Liver (tissue), 9 donors: Measurements from ENCODE around the gene RWDD1. TPM values are rescaled to one million over a fixed set of nuclear protein-coding genes. Genes with fewer than 3 reads are reported as not detected.

Source experiments
- DNase-seq: peaks from one replicate; pipeline ENCODE4 v3.0.0-alpha.2; 2017; ENCODE audit warnings: low spot score
- H3K27ac ChIP-seq, 2 donors: one replicate each; pipeline ENCODE4 v1.7.0; 2013; ENCODE audit warnings: inconsistent platforms in 2 of 2, low read length in 2 of 2, control low read depth in 1 of 2, low read depth in 1 of 2, mild to moderate bottlenecking in 1 of 2
- H3K27me3 ChIP-seq, 4 donors: one replicate each; pipeline versions ENCODE4 v1.6.1 to v1.7.0; 2013; ENCODE audit warnings: low read length in 3 of 4, inconsistent platforms in 1 of 4, mild to moderate bottlenecking in 1 of 4, moderate library complexity in 1 of 4; ENCODE audit not compliant: control insufficient read depth in 4 of 4, insufficient read depth in 4 of 4
- H3K36me3 ChIP-seq, 4 donors: one replicate each; pipeline versions ENCODE4 v1.6.1 to v1.7.0; 2013; ENCODE audit warnings: low read length in 3 of 4, mild to moderate bottlenecking in 3 of 4, low read depth in 1 of 4, moderate library complexity in 1 of 4; ENCODE audit not compliant: control insufficient read depth in 4 of 4, insufficient read depth in 3 of 4
- H3K4me1 ChIP-seq, 4 donors: one replicate each; pipeline versions ENCODE4 v1.6.1 to v1.7.0; 2013; ENCODE audit warnings: low read length in 3 of 4, mild to moderate bottlenecking in 3 of 4, moderate library complexity in 1 of 4; ENCODE audit not compliant: control insufficient read depth in 4 of 4, insufficient read depth in 4 of 4
- H3K4me3 ChIP-seq, 3 donors: one replicate each; pipeline versions ENCODE4 v1.6.1 to v1.7.0; 2013; ENCODE audit warnings: low read length in 3 of 3, control low read depth in 1 of 3, low read depth in 1 of 3, mild to moderate bottlenecking in 1 of 3
- H3K9ac ChIP-seq, 2 donors: one replicate each; pipeline ENCODE4 v1.7.0; 2013; ENCODE audit warnings: low read length in 2 of 2, mild to moderate bottlenecking in 2 of 2, moderate library complexity in 2 of 2, control low read depth in 1 of 2, low read depth in 1 of 2
- H3K9me3 ChIP-seq, 4 donors: one replicate each; pipeline versions ENCODE4 v1.6.1 to v1.7.0; 2013; ENCODE audit warnings: low read length in 3 of 4; ENCODE audit not compliant: control insufficient read depth in 4 of 4
- FOXA1 ChIP-seq: IDR thresholded peaks from 2 replicates; pipeline ENCODE4 v1.6.1; 2016; ENCODE audit warnings: antibody characterized with exemption
- FOXA2 ChIP-seq: IDR thresholded peaks from 2 replicates; pipeline ENCODE4 v1.6.1; 2016; ENCODE audit warnings: antibody characterized with exemption
- GABPA ChIP-seq, 2 donors: IDR thresholded peaks in 1 of 2; conservative IDR thresholded peaks in 1 of 2; 2 replicates each; pipeline ENCODE4 v1.6.1; 2016; ENCODE audit warnings: antibody characterized with exemption in 2 of 2, mild to moderate bottlenecking in 1 of 2, moderate library complexity in 1 of 2
- HNF4A ChIP-seq, 2 donors: conservative IDR thresholded peaks; 2 replicates each; pipeline ENCODE4 v1.6.1; 2016; ENCODE audit warnings: antibody characterized with exemption in 2 of 2, mild to moderate bottlenecking in 2 of 2
- HNF4G ChIP-seq: IDR thresholded peaks from 2 replicates; pipeline ENCODE4 v1.6.1; 2016; ENCODE audit warnings: antibody characterized with exemption
- JUND ChIP-seq, 2 donors: IDR thresholded peaks; 2 replicates each; pipeline ENCODE4 v1.6.1; 2016; ENCODE audit warnings: antibody characterized with exemption in 2 of 2
- RAD21 ChIP-seq, 2 donors: IDR thresholded peaks; 2 replicates each; pipeline ENCODE4 v1.6.1; 2016; ENCODE audit warnings: antibody characterized with exemption in 2 of 2, mild to moderate bottlenecking in 2 of 2
- REST ChIP-seq: IDR thresholded peaks from 2 replicates; pipeline ENCODE4 v1.6.1; 2016; ENCODE audit warnings: antibody characterized with exemption, mild to moderate bottlenecking
- RXRA ChIP-seq, 2 donors: IDR thresholded peaks; 2 replicates each; pipeline ENCODE4 v1.6.1; 2017 to 2018; ENCODE audit warnings: antibody characterized with exemption in 2 of 2, mild to moderate bottlenecking in 1 of 2
- SP1 ChIP-seq: IDR thresholded peaks from 2 replicates; pipeline ENCODE4 v1.6.1; 2018; ENCODE audit warnings: antibody characterized with exemption, mild to moderate bottlenecking
- TAF1 ChIP-seq: conservative IDR thresholded peaks from 2 replicates; pipeline ENCODE4 v1.6.1; 2016; ENCODE audit warnings: antibody characterized with exemption, mild to moderate bottlenecking
- YY1 ChIP-seq: IDR thresholded peaks from 2 replicates; pipeline ENCODE4 v1.6.1; 2016; ENCODE audit warnings: antibody characterized with exemption, mild to moderate bottlenecking
- WGBS: extraction: QIAGEN DNeasy Blood & Tissue Kit; methylation state at CpG from one replicate; pipeline ENCODE4 v1.1.7; 2013; 5-methylcytosine and 5-hydroxymethylcytosine counted together
- polyA plus RNA-seq, 2 donors: library from polyadenylated mRNA; stranded (reverse) in 1 of 2; unstranded in 1 of 2; fragments of 200-250 nt in 1 of 2; fragments of >200 nt in 1 of 2; fragmentation: Nextera tagmentation in 1 of 2; extraction: Ambion mirVana in 1 of 2; gene quantifications; one replicate each; pipeline versions ENCODE4 v1.2.1 to v1.2.3, GENCODE V29; 2013 to 2015
- total RNA-seq, 2 donors: library from RNA; depleted of rRNA; stranded (reverse); fragments of >200 nt; gene quantifications; one replicate each; pipeline ENCODE4 v1.2.3, GENCODE V29; 2014
- TF ChIP-seq, protein P1 (sequence below): IDR thresholded peaks from 2 replicates; pipeline ENCODE4 v1.6.1; 2016; ENCODE audit warnings: antibody characterized with exemption
- TF ChIP-seq, protein P2 (sequence below): fragments of 150-350 bp; IDR thresholded peaks from 2 replicates; pipeline ENCODE4 v1.5.1; 2017; ENCODE audit warnings: improper control_type of control experiment, low read depth, low read length; ENCODE audit not compliant: missing input control
- TF ChIP-seq, protein P3 (sequence below): IDR thresholded peaks from 2 replicates; pipeline ENCODE4 v1.6.1; 2016; ENCODE audit warnings: antibody characterized with exemption
- TF ChIP-seq, protein P4 (sequence below): IDR thresholded peaks from 2 replicates; pipeline ENCODE4 v1.6.1; 2016; ENCODE audit warnings: antibody characterized with exemption
- donor health status: healthy.
- donor health status: healthy.
- donor health status: healthy.
- donor health status: healthy.
- donor health status: healthy.

The RWDD1 gene
- total and polyA plus RNA-seq, 4 donors, result 7.0 to 52.7 (median 10.9) TPM

DNA sequence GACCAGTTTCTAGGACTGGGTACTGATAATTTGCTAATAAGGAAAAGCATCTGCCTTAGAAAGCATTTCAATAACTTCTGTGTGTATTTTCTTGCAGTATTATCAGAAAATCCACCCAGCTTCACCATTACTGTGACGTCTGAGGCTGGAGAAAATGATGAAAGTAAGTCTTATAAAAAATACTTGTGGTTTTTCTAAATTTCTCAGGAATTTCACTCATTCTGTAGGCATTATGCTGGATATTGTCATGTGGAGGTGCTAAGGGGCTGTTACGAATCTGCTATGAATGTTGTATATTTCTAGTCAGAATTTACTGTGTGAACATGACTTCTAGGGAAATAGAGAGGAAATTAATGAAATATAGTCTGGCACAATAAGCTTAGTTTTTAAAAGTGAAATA, 8.9 kb downstream of the RWDD1 start:
- H3K9me3 ChIP-seq, result no peaks in the 10 kb centered on the region
- no peak for TF ChIP-seq TAF1
- TF ChIP-seq, protein P1, sequence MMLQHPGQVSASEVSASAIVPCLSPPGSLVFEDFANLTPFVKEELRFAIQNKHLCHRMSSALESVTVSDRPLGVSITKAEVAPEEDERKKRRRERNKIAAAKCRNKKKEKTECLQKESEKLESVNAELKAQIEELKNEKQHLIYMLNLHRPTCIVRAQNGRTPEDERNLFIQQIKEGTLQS, result no peak
- no peak for TF ChIP-seq JUND (IDR thresholded peaks at IDR 0.05)
- TF ChIP-seq REST, result no peak
- no peak for TF ChIP-seq HNF4A (conservative IDR thresholded peaks at IDR 0.05)
- TF ChIP-seq YY1, result no peak
- no peak for TF ChIP-seq FOXA2
- no peak for TF ChIP-seq SP1
- no peak for TF ChIP-seq FOXA1
- TF ChIP-seq, protein P2, sequence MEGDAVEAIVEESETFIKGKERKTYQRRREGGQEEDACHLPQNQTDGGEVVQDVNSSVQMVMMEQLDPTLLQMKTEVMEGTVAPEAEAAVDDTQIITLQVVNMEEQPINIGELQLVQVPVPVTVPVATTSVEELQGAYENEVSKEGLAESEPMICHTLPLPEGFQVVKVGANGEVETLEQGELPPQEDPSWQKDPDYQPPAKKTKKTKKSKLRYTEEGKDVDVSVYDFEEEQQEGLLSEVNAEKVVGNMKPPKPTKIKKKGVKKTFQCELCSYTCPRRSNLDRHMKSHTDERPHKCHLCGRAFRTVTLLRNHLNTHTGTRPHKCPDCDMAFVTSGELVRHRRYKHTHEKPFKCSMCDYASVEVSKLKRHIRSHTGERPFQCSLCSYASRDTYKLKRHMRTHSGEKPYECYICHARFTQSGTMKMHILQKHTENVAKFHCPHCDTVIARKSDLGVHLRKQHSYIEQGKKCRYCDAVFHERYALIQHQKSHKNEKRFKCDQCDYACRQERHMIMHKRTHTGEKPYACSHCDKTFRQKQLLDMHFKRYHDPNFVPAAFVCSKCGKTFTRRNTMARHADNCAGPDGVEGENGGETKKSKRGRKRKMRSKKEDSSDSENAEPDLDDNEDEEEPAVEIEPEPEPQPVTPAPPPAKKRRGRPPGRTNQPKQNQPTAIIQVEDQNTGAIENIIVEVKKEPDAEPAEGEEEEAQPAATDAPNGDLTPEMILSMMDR, result no peak
- no peak for TF ChIP-seq RAD21 (IDR thresholded peaks at IDR 0.05)
- TF ChIP-seq, protein P3, sequence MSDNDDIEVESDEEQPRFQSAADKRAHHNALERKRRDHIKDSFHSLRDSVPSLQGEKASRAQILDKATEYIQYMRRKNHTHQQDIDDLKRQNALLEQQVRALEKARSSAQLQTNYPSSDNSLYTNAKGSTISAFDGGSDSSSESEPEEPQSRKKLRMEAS, result no peak
- no peak for TF ChIP-seq HNF4G
- TF ChIP-seq, protein P4, sequence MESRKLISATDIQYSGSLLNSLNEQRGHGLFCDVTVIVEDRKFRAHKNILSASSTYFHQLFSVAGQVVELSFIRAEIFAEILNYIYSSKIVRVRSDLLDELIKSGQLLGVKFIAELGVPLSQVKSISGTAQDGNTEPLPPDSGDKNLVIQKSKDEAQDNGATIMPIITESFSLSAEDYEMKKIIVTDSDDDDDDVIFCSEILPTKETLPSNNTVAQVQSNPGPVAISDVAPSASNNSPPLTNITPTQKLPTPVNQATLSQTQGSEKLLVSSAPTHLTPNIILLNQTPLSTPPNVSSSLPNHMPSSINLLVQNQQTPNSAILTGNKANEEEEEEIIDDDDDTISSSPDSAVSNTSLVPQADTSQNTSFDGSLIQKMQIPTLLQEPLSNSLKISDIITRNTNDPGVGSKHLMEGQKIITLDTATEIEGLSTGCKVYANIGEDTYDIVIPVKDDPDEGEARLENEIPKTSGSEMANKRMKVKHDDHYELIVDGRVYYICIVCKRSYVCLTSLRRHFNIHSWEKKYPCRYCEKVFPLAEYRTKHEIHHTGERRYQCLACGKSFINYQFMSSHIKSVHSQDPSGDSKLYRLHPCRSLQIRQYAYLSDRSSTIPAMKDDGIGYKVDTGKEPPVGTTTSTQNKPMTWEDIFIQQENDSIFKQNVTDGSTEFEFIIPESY, result no peak
- no peak for DNase-seq
- no peaks in the 10 kb centered on the region for H3K27me3 ChIP-seq
- H3K36me3 ChIP-seq, result peaks cover 0 to 8% (median 2%) of the 10 kb centered on the region in 4 donors
- 91% methylated on average over 2 of the region's 2 CpGs for WGBS
- no peak overlapping the region for H3K27ac ChIP-seq
- no peak overlapping the region for H3K9ac ChIP-seq
- no peak overlapping the region for H3K4me3 ChIP-seq
- H3K4me1 ChIP-seq, result peaks cover 0 to 8% (median 3%) of the 10 kb centered on the region in 4 donors

DNA sequence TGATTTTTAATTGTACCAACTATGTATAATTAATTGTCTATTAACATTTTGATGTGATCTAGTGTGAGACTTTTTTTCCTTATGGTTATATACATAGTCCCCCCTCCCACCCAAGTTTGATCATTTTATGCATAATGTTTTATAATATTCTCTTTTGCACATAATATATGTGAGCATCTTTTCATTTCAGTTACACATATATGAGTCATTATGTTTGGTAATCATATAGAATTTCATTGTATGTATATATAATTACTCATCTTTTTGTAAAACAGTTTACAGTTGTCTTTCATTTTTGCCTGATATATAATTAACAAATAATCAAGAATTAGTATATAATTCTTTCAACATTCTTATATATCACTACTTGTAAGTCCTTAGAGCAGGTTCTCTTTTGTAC, 15.0 kb downstream of the RWDD1 start:
- Histone ChIP-seq H3K4me1 (no peaks in the 10 kb centered on the region), H3K4me3 (no peak overlapping the region), H3K36me3 (peaks cover 0 to 27% (median 19%) of the 10 kb centered on the region in 4 donors), H3K9me3 (no peaks in the 10 kb centered on the region), H3K27ac (no peak overlapping the region), H3K27me3 (no peaks in the 10 kb centered on the region), H3K9ac (no peak overlapping the region)
- TF ChIP-seq GABPA (IDR thresholded peaks at IDR 0.05 in 1 of 2, conservative IDR thresholded peaks at IDR 0.05 in 1 of 2), result no peak
- no peak for TF ChIP-seq YY1
- no peak for TF ChIP-seq HNF4A (conservative IDR thresholded peaks at IDR 0.05)
- TF ChIP-seq, protein P3, result no peak
- no peak for TF ChIP-seq TAF1
- TF ChIP-seq RXRA (IDR thresholded peaks at IDR 0.05), result no peak
- TF ChIP-seq FOXA2, result no peak
- TF ChIP-seq, protein P4, result no peak
- TF ChIP-seq RAD21 (IDR thresholded peaks at IDR 0.05), result no peak
- TF ChIP-seq REST, result no peak
- DNase-seq, result no peak
